WTC11 (cell line): ENCODE data around the gene GNAO1. TPM values are rescaled to one million over a fixed set of nuclear protein-coding genes. Genes with fewer than 3 reads are reported as not detected.

Source experiments
- ATAC-seq: fragments of 200-7000 bp; cut with Tn5 transposase; 2 replicates; pipeline ENCODE4 v1.10.0; 2021; ENCODE audit warnings: mild to moderate bottlenecking, moderate library complexity
- CTCF ChIA-PET: fragments of 300-600 bp; sonication (Branson Sonifier 250); formaldehyde crosslinking; loops from one replicate; lab custom pipeline; 2021; ENCODE audit warnings: antibody characterized with exemption; lab: Charles Lee
- POLR2A ChIA-PET: fragments of 350-600 bp; sonication (Branson Sonifier 250); formaldehyde crosslinking; loops from one replicate; lab custom pipeline; 2021; ENCODE audit warnings: antibody characterized with exemption; lab: Charles Lee
- DNase-seq: peaks from one replicate; pipeline ENCODE4 v3.0.0; 2021; ENCODE audit warnings: low spot score
- H3K27ac Mint-ChIP-seq: 2 replicates; pipeline ENCODE4 v1.8.0; 2021; ENCODE audit warnings: mixed read lengths
- H3K27me3 Mint-ChIP-seq: 2 replicates; pipeline ENCODE4 v1.8.0; 2021; ENCODE audit warnings: low read depth, mild to moderate bottlenecking, moderate library complexity, mixed read lengths
- H3K36me3 Mint-ChIP-seq: 2 replicates; pipeline ENCODE4 v1.8.0; 2021; ENCODE audit warnings: mixed read lengths
- H3K4me1 Mint-ChIP-seq: 2 replicates; pipeline ENCODE4 v1.8.0; 2022; ENCODE audit warnings: mixed read lengths
- H3K4me3 Mint-ChIP-seq: 2 replicates; pipeline ENCODE4 v1.8.0; 2021; ENCODE audit warnings: mild to moderate bottlenecking, moderate library complexity, mixed read lengths
- H3K9me3 Mint-ChIP-seq: 2 replicates; pipeline ENCODE4 v1.8.0; 2021; ENCODE audit warnings: mixed read lengths
- ELF4 ChIP-seq: sonication (generic); formaldehyde crosslinking; IDR thresholded peaks from 2 replicates; pipeline ENCODE4 v1.8.1; 2022; ENCODE audit warnings: low read depth, mild to moderate bottlenecking, moderate library complexity, missing genetic modification reagents
- EMX1 ChIP-seq: fragments of 250-450 bp; sonication (Bioruptor Pico); IDR thresholded peaks from 2 replicates; pipeline ENCODE4 v1.8.0; 2021; ENCODE audit warnings: mild to moderate bottlenecking
- ESRRA ChIP-seq: sonication (generic); formaldehyde crosslinking; IDR thresholded peaks from 2 replicates; pipeline ENCODE4 v1.8.1; 2022; ENCODE audit warnings: mild to moderate bottlenecking, missing genetic modification reagents, borderline replicate concordance
- GABPB1 ChIP-seq: sonication (generic); formaldehyde crosslinking; IDR thresholded peaks from 2 replicates; pipeline ENCODE4 v1.8.1; 2023; ENCODE audit warnings: mild to moderate bottlenecking, missing genetic modification reagents
- JUN ChIP-seq: sonication (generic); formaldehyde crosslinking; IDR thresholded peaks from 2 replicates; pipeline ENCODE4 v1.8.0; 2023; ENCODE audit warnings: mild to moderate bottlenecking, missing genetic modification reagents
- KAT7 ChIP-seq: sonication (generic); formaldehyde crosslinking; IDR thresholded peaks from 2 replicates; pipeline ENCODE4 v1.8.1; 2023; ENCODE audit warnings: missing genetic modification reagents, mild to moderate bottlenecking, borderline replicate concordance
- NFATC4 ChIP-seq: fragments of 250-450 bp; sonication (Bioruptor Pico); IDR thresholded peaks from 2 replicates; pipeline ENCODE4 v1.9.0; 2021; ENCODE audit warnings: mild to moderate bottlenecking
- NFYB ChIP-seq: sonication (generic); formaldehyde crosslinking; conservative IDR thresholded peaks from 2 replicates; pipeline ENCODE4 v1.8.0; 2022; ENCODE audit warnings: low read depth, missing genetic modification reagents
- RORB ChIP-seq: fragments of 250-450 bp; sonication (Bioruptor Pico); IDR thresholded peaks from 2 replicates; pipeline ENCODE4 v1.9.0; 2021; ENCODE audit warnings: mild to moderate bottlenecking
- SMAD4 ChIP-seq: sonication (generic); formaldehyde crosslinking; IDR thresholded peaks from 2 replicates; pipeline ENCODE4 v1.8.0; 2022; ENCODE audit warnings: mild to moderate bottlenecking, missing genetic modification reagents
- SOX15 ChIP-seq: fragments of 250-450 bp; sonication (Bioruptor Pico); IDR thresholded peaks from 2 replicates; pipeline ENCODE4 v1.9.0; 2021; ENCODE audit warnings: mild to moderate bottlenecking
- TCF7 ChIP-seq: sonication (generic); formaldehyde crosslinking; IDR thresholded peaks from 2 replicates; pipeline ENCODE4 v1.8.0; 2022; ENCODE audit warnings: mild to moderate bottlenecking, low read depth, missing genetic modification reagents, moderate library complexity
- ZNF121 ChIP-seq: sonication (generic); formaldehyde crosslinking; IDR thresholded peaks from 2 replicates; pipeline ENCODE4 v1.8.0; 2023; ENCODE audit warnings: missing genetic modification reagents
- ZNF423 ChIP-seq: fragments of 250-450 bp; sonication (Bioruptor Pico); IDR thresholded peaks from 2 replicates; pipeline ENCODE4 v2.1.2; 2022; ENCODE audit warnings: mild to moderate bottlenecking, moderate library complexity
- total RNA-seq: library from RNA; stranded (reverse); gene quantifications from 3 replicates; pipeline ENCODE4 v1.2.3, GENCODE V29; 2021
- TF ChIP-seq, protein P1 (sequence below): sonication (generic); formaldehyde crosslinking; IDR thresholded peaks from 2 replicates; pipeline ENCODE4 v1.8.1; 2022; ENCODE audit warnings: missing genetic modification reagents, borderline replicate concordance
- TF ChIP-seq, protein P2 (sequence below): sonication (generic); formaldehyde crosslinking; IDR thresholded peaks from 2 replicates; pipeline ENCODE4 v1.8.1; 2023; ENCODE audit warnings: mild to moderate bottlenecking, missing genetic modification reagents
- TF ChIP-seq, protein P3 (sequence below): sonication (generic); formaldehyde crosslinking; IDR thresholded peaks from 2 replicates; pipeline ENCODE4 v1.8.0; 2023; ENCODE audit warnings: mild to moderate bottlenecking, missing genetic modification reagents
- TF ChIP-seq, protein P4 (sequence below): sonication (generic); formaldehyde crosslinking; IDR thresholded peaks from 2 replicates; pipeline ENCODE4 v1.8.1; 2023; ENCODE audit warnings: mild to moderate bottlenecking, missing genetic modification reagents, moderate library complexity
- TF ChIP-seq, protein P5 (sequence below): sonication (generic); formaldehyde crosslinking; IDR thresholded peaks from 2 replicates; pipeline ENCODE4 v1.8.1; 2022; ENCODE audit warnings: low read depth, mild to moderate bottlenecking, moderate library complexity, missing genetic modification reagents, borderline replicate concordance
- TF ChIP-seq, protein P6 (sequence below): sonication (generic); formaldehyde crosslinking; IDR thresholded peaks from 2 replicates; pipeline ENCODE4 v1.8.1; 2022; ENCODE audit warnings: mild to moderate bottlenecking, missing genetic modification reagents, moderate library complexity, borderline replicate concordance
- TF ChIP-seq, protein P7 (sequence below): sonication (generic); formaldehyde crosslinking; IDR thresholded peaks from 2 replicates; pipeline ENCODE4 v1.8.0; 2022; ENCODE audit warnings: mild to moderate bottlenecking, missing genetic modification reagents
- TF ChIP-seq, protein P8 (sequence below): fragments of 200-600 bp; IDR thresholded peaks from 2 replicates; pipeline ENCODE4 v1.8.0; 2022; ENCODE audit warnings: antibody characterized with exemption

Gene GNAO1
- total RNA-seq, 1 experiment from 2014 or later = 30.6 TPM

DNA sequence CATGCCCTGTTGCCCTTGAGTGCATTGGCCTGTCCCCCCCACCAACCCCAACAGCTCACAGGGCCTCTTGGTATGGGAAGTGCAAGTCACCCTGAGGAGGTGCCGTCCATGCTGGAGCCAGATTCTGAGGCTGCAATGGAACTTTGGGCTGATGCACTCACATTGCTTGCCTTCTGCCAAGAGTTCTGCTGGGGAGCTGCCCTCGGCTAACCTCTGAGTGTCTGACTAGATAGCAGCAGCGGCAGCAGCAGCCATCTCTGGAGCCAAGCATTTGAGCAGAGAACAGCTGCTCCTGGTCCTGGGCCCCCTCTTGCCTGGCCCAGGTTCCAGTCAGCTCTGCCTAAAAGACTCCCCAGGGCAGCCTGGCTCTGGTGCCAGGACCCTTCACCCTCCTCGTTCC lies 61.5 kb downstream of the GNAO1 start:
- ChIA-PET CTCF (no interaction called here), POLR2A (interaction anchor here (0.6 to 1.0 kb wide), 2 partner anchors 12 to 29 kb away, joined by 3 to 6 read pairs; no protein-coding TSS in a partner anchor)
- no peak for DNase-seq
- H3K36me3 Mint-ChIP-seq = peaks cover 3% of the 10 kb centered on the region; the same call in 1 of the 2 replicates
- H3K27me3 Mint-ChIP-seq = no peaks in the 10 kb centered on the region
- no peak overlapping the region for H3K27ac Mint-ChIP-seq
- no peak for ATAC-seq
- TF ChIP-seq, protein P1, sequence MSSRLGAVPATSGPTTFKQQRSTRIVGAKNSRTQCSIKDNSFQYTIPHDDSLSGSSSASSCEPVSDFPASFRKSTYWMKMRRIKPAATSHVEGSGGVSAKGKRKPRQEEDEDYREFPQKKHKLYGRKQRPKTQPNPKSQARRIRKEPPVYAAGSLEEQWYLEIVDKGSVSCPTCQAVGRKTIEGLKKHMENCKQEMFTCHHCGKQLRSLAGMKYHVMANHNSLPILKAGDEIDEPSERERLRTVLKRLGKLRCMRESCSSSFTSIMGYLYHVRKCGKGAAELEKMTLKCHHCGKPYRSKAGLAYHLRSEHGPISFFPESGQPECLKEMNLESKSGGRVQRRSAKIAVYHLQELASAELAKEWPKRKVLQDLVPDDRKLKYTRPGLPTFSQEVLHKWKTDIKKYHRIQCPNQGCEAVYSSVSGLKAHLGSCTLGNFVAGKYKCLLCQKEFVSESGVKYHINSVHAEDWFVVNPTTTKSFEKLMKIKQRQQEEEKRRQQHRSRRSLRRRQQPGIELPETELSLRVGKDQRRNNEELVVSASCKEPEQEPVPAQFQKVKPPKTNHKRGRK (CRISPR knock-in tag) = no peak
- TF ChIP-seq ZNF121 (no peak), KAT7 (CRISPR knock-in tag) (no peak), TCF7 (no peak), ZNF423 (CRISPR knock-in tag) (no peak), SOX15 (CRISPR knock-in tag) (no peak)
- TF ChIP-seq, protein P2, sequence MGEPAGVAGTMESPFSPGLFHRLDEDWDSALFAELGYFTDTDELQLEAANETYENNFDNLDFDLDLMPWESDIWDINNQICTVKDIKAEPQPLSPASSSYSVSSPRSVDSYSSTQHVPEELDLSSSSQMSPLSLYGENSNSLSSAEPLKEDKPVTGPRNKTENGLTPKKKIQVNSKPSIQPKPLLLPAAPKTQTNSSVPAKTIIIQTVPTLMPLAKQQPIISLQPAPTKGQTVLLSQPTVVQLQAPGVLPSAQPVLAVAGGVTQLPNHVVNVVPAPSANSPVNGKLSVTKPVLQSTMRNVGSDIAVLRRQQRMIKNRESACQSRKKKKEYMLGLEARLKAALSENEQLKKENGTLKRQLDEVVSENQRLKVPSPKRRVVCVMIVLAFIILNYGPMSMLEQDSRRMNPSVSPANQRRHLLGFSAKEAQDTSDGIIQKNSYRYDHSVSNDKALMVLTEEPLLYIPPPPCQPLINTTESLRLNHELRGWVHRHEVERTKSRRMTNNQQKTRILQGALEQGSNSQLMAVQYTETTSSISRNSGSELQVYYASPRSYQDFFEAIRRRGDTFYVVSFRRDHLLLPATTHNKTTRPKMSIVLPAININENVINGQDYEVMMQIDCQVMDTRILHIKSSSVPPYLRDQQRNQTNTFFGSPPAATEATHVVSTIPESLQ = no peak
- TF ChIP-seq, protein P3, sequence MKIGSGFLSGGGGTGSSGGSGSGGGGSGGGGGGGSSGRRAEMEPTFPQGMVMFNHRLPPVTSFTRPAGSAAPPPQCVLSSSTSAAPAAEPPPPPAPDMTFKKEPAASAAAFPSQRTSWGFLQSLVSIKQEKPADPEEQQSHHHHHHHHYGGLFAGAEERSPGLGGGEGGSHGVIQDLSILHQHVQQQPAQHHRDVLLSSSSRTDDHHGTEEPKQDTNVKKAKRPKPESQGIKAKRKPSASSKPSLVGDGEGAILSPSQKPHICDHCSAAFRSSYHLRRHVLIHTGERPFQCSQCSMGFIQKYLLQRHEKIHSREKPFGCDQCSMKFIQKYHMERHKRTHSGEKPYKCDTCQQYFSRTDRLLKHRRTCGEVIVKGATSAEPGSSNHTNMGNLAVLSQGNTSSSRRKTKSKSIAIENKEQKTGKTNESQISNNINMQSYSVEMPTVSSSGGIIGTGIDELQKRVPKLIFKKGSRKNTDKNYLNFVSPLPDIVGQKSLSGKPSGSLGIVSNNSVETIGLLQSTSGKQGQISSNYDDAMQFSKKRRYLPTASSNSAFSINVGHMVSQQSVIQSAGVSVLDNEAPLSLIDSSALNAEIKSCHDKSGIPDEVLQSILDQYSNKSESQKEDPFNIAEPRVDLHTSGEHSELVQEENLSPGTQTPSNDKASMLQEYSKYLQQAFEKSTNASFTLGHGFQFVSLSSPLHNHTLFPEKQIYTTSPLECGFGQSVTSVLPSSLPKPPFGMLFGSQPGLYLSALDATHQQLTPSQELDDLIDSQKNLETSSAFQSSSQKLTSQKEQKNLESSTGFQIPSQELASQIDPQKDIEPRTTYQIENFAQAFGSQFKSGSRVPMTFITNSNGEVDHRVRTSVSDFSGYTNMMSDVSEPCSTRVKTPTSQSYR (CRISPR knock-in tag) = no peak
- TF ChIP-seq, protein P4, sequence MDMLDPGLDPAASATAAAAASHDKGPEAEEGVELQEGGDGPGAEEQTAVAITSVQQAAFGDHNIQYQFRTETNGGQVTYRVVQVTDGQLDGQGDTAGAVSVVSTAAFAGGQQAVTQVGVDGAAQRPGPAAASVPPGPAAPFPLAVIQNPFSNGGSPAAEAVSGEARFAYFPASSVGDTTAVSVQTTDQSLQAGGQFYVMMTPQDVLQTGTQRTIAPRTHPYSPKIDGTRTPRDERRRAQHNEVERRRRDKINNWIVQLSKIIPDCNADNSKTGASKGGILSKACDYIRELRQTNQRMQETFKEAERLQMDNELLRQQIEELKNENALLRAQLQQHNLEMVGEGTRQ = no peak
- TF ChIP-seq, protein P5, sequence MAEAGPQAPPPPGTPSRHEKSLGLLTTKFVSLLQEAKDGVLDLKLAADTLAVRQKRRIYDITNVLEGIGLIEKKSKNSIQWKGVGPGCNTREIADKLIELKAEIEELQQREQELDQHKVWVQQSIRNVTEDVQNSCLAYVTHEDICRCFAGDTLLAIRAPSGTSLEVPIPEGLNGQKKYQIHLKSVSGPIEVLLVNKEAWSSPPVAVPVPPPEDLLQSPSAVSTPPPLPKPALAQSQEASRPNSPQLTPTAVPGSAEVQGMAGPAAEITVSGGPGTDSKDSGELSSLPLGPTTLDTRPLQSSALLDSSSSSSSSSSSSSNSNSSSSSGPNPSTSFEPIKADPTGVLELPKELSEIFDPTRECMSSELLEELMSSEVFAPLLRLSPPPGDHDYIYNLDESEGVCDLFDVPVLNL = no peak
- TF ChIP-seq, protein P6, sequence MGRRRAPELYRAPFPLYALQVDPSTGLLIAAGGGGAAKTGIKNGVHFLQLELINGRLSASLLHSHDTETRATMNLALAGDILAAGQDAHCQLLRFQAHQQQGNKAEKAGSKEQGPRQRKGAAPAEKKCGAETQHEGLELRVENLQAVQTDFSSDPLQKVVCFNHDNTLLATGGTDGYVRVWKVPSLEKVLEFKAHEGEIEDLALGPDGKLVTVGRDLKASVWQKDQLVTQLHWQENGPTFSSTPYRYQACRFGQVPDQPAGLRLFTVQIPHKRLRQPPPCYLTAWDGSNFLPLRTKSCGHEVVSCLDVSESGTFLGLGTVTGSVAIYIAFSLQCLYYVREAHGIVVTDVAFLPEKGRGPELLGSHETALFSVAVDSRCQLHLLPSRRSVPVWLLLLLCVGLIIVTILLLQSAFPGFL (CRISPR knock-in tag) = no peak
- H3K4me1 Mint-ChIP-seq = no peaks in the 10 kb centered on the region
- H3K4me3 Mint-ChIP-seq = no peak overlapping the region
- H3K9me3 Mint-ChIP-seq = no peaks in the 10 kb centered on the region

DNA sequence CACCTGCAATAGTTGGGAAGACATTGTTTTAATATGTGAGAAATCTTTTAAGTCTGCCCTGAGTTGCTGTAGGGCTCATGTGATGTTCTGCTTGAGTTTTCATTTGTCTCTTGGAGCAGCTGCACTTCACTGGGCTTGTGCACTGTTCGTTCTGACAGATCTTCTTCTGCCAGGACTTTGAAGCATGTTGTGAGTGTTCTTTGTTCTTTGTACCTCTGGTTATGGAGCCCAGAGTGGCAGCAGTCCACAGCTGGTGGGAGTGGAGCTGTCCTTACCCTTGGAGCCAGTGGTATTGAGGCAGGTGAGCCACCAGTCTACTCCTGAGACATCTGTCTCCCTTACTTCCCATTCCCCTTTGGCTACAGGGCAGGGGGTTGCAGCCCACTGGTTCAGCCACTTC lies 64.6 kb downstream of the GNAO1 start:
- Mint-ChIP-seq H3K4me3 (no peak overlapping the region), H3K27me3 (no peaks in the 10 kb centered on the region), H3K27ac (no peak overlapping the region), H3K9me3 (no peaks in the 10 kb centered on the region), H3K4me1 (no peaks in the 10 kb centered on the region), H3K36me3 (no peaks in the 10 kb centered on the region)
- ChIA-PET POLR2A (no interaction called here), CTCF (no interaction called here)
- DNase-seq (no peak), ATAC-seq (no peak)
- no peak for TF ChIP-seq RORB (CRISPR knock-in tag)
- TF ChIP-seq NFATC4 = no peak
- TF ChIP-seq, protein P7, sequence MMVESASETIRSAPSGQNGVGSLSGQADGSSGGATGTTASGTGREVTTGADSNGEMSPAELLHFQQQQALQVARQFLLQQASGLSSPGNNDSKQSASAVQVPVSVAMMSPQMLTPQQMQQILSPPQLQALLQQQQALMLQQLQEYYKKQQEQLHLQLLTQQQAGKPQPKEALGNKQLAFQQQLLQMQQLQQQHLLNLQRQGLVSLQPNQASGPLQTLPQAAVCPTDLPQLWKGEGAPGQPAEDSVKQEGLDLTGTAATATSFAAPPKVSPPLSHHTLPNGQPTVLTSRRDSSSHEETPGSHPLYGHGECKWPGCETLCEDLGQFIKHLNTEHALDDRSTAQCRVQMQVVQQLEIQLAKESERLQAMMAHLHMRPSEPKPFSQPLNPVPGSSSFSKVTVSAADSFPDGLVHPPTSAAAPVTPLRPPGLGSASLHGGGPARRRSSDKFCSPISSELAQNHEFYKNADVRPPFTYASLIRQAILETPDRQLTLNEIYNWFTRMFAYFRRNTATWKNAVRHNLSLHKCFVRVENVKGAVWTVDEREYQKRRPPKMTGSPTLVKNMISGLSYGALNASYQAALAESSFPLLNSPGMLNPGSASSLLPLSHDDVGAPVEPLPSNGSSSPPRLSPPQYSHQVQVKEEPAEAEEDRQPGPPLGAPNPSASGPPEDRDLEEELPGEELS (CRISPR knock-in tag) = no peak
- TF ChIP-seq, protein P8, sequence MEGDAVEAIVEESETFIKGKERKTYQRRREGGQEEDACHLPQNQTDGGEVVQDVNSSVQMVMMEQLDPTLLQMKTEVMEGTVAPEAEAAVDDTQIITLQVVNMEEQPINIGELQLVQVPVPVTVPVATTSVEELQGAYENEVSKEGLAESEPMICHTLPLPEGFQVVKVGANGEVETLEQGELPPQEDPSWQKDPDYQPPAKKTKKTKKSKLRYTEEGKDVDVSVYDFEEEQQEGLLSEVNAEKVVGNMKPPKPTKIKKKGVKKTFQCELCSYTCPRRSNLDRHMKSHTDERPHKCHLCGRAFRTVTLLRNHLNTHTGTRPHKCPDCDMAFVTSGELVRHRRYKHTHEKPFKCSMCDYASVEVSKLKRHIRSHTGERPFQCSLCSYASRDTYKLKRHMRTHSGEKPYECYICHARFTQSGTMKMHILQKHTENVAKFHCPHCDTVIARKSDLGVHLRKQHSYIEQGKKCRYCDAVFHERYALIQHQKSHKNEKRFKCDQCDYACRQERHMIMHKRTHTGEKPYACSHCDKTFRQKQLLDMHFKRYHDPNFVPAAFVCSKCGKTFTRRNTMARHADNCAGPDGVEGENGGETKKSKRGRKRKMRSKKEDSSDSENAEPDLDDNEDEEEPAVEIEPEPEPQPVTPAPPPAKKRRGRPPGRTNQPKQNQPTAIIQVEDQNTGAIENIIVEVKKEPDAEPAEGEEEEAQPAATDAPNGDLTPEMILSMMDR = no peak
- TF ChIP-seq SMAD4 = no peak
- TF ChIP-seq ELF4 (CRISPR knock-in tag) = no peak
- no peak for TF ChIP-seq ESRRA (CRISPR knock-in tag)
- no peak for TF ChIP-seq EMX1 (CRISPR knock-in tag)
- no peak for TF ChIP-seq TCF7
- TF ChIP-seq NFYB (CRISPR knock-in tag) = no peak
- no peak for TF ChIP-seq JUN (CRISPR knock-in tag)
- TF ChIP-seq ZNF423 (CRISPR knock-in tag) = no peak
- no peak for TF ChIP-seq GABPB1 (CRISPR knock-in tag)
